ENCODE results near the gene NPTX1.

NPTX1 gene

DNA sequence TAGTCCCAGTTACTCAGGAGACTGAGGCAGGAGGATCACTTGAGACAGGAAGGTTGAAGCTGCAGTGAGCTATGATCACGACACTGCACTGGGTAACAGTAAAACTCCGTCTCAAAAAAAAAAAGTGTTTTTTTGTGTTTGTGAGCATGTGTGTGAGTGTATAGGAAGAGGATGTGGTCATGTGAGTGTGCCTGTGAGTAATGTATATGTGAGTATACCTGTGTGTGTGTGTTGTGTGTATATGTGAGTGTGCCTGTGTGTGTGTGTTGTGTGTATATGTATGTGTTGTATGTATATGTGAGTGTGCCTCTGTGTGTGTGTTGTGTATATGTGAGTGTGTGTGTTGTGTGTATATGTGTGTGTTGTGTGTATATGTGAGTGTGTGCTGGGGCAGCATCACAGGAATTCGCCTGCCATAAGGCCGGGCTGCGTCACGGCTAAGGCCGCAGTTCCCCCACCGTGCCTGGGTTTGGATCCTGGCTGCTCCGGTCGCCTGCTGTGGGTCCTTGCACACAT is 21.4 kb upstream of the NPTX1 start:
- Histone ChIP-seq H3K4me2 (ENCODE audit: low read length) (no peak overlapping the region), H3K79me2 (no peaks in the 10 kb centered on the region), H3K4me3 (ENCODE audit: low read depth, low read length) (no peak overlapping the region), H2AFZ (no peak overlapping the region), H3K36me3 (ENCODE audit: control insufficient read depth, insufficient read depth, low read length) (no peaks in the 10 kb centered on the region), H3K27me3 (ENCODE audit: control insufficient read depth, insufficient read depth, low read length) (peaks cover 3% of the 10 kb centered on the region), H3K4me1 (no peaks in the 10 kb centered on the region), H3K9ac (no peak overlapping the region), H3K9me3 (ENCODE audit: control insufficient read depth, low read length) (no peaks in the 10 kb centered on the region), H3K27ac (no peak overlapping the region)
- TF ChIP-seq, protein P1, sequence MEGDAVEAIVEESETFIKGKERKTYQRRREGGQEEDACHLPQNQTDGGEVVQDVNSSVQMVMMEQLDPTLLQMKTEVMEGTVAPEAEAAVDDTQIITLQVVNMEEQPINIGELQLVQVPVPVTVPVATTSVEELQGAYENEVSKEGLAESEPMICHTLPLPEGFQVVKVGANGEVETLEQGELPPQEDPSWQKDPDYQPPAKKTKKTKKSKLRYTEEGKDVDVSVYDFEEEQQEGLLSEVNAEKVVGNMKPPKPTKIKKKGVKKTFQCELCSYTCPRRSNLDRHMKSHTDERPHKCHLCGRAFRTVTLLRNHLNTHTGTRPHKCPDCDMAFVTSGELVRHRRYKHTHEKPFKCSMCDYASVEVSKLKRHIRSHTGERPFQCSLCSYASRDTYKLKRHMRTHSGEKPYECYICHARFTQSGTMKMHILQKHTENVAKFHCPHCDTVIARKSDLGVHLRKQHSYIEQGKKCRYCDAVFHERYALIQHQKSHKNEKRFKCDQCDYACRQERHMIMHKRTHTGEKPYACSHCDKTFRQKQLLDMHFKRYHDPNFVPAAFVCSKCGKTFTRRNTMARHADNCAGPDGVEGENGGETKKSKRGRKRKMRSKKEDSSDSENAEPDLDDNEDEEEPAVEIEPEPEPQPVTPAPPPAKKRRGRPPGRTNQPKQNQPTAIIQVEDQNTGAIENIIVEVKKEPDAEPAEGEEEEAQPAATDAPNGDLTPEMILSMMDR (IDR thresholded peaks at IDR 0.05): no peak

DNA sequence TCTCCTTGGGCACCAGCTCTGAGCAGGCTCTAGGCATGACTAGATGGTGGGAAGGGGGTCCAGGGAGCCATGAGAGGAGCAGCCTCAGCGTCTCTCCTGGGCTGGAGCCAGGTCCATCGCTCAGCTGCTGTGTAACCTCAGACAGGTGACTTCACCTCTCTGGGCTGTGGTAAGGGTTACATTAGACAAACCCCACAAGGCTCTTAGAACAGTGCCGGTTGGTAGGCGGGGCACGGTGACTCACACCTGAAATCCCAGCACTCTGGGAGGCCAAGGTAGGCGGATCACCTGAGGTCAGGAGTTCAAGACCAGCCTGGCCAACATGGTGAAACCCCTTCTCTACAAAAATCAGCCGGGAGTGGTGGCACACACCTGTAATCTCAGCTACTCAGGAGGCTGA is 18.1 kb upstream of the NPTX1 start:
- TF ChIP-seq, protein P1 (IDR thresholded peaks at IDR 0.05): no peak
- Histone ChIP-seq H3K9ac (no peak overlapping the region), H3K27ac (no peak overlapping the region), H3K4me3 (ENCODE audit: low read depth, low read length) (no peak overlapping the region), H3K4me2 (ENCODE audit: low read length) (no peak overlapping the region), H3K4me1 (no peaks in the 10 kb centered on the region), H3K79me2 (no peaks in the 10 kb centered on the region), H3K27me3 (ENCODE audit: control insufficient read depth, insufficient read depth, low read length) (peaks cover 9% of the 10 kb centered on the region), H3K36me3 (ENCODE audit: control insufficient read depth, insufficient read depth, low read length) (no peaks in the 10 kb centered on the region), H2AFZ (no peak overlapping the region), H3K9me3 (ENCODE audit: control insufficient read depth, low read length) (no peaks in the 10 kb centered on the region)

DNA sequence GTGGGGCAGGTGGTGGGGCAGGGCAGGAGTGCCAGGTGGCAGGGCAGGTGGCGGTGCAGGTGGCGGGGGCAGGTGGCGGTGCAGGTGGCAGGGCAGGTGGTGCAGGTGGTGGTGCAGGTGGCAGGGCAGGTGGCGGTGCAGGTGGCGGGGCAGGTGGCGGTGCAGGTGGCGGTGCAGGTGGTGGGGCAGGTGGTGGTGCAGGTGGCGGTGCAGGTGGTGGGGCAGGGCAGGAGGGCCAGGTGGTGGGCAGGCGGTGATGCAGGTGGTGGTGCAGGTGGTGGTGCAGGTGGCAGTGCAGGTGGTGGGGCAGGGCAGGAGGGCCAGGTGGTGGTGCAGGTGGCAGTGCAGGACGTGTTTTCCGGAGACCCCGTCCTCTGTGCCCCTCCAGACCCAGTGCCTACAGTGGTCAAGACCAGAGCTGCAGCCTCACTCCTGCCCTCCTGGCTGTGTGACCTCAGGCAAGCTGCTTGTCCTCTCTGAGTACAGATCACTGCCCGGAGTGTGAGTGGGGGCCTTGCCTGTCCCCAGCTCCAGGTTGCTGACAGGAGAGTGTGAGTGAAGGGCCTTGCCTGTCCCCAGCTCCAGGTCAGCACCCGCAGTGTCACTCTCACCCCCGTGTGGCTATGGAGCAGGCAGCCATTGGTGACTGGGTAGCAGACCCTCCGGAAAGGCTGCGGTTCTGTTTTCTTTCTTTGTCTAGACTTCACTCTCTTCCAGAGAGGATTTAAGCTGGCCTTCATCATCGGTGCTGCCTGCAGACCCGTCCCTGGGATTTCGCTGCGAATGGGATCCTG is 16.1 kb upstream of the NPTX1 start:
- Histone ChIP-seq H3K4me2 (ENCODE audit: low read length) (no peak overlapping the region), H2AFZ (no peak overlapping the region), H3K27ac (no peak overlapping the region), H3K9ac (no peak overlapping the region), H3K27me3 (ENCODE audit: control insufficient read depth, insufficient read depth, low read length) (peaks cover 9% of the 10 kb centered on the region), H3K36me3 (ENCODE audit: control insufficient read depth, insufficient read depth, low read length) (no peaks in the 10 kb centered on the region), H3K79me2 (no peaks in the 10 kb centered on the region), H3K4me3 (ENCODE audit: low read depth, low read length) (no peak overlapping the region), H3K9me3 (ENCODE audit: control insufficient read depth, low read length) (no peaks in the 10 kb centered on the region), H3K4me1 (no peaks in the 10 kb centered on the region)
- TF ChIP-seq, protein P1 (IDR thresholded peaks at IDR 0.05): no peak

DNA sequence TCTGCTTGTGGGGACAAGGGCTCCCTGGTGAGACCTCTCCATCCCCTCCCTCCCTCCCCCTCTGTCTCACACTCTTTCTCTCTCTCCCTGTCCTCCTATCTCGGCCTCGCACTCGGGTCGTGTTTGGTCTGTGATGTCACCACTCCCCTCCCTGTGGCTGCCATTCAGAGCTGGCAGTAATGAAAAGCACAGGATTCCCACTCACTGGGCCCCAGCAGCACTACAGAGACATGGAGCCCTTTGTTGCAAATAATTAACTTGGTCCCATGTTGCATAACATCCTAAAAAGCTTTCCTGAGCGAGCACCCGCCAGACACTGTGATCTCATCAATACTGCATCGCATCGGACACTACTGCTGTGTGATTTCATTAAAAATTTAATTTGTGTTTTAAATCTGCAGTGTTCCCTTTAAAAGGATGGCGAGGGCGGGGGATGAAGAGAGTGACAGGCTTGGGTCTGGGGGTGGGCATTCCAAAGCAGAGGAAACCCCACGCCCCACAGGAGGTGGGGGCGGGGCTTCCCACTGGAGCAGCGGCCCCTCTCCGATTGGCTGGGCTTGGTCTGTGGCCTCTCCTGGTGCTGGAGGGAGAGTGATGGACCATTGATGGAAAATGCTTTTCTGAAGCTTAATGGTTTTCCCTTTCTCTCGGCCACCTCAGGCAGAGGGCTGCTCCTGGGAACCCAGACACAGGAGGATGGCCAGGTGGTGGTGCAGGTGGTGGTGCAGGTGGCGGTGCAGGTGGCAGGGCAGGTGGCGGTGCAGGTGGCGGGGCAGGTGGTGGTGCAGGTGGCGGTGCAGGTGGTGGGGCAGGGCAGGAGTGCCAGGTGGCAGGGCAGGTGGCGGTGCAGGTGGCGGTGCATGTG is 15.3 kb upstream of the NPTX1 start:
- H2AFZ ChIP-seq: no peak overlapping the region
- no peaks in the 10 kb centered on the region for H3K4me1 ChIP-seq
- no peak overlapping the region for H3K4me3 ChIP-seq (ENCODE audit: low read depth, low read length)
- TF ChIP-seq, protein P1 (IDR thresholded peaks at IDR 0.05): no peak
- no peaks in the 10 kb centered on the region for H3K36me3 ChIP-seq (ENCODE audit: control insufficient read depth, insufficient read depth, low read length)
- peaks cover 9% of the 10 kb centered on the region for H3K27me3 ChIP-seq (ENCODE audit: control insufficient read depth, insufficient read depth, low read length)
- no peak overlapping the region for H3K9ac ChIP-seq
- no peaks in the 10 kb centered on the region for H3K9me3 ChIP-seq (ENCODE audit: control insufficient read depth, low read length)
- no peak overlapping the region for H3K27ac ChIP-seq
- H3K79me2 ChIP-seq: no peaks in the 10 kb centered on the region
- H3K4me2 ChIP-seq (ENCODE audit: low read length): no peak overlapping the region
